ENCODE measurements around the gene ADK.

ADK gene

DNA sequence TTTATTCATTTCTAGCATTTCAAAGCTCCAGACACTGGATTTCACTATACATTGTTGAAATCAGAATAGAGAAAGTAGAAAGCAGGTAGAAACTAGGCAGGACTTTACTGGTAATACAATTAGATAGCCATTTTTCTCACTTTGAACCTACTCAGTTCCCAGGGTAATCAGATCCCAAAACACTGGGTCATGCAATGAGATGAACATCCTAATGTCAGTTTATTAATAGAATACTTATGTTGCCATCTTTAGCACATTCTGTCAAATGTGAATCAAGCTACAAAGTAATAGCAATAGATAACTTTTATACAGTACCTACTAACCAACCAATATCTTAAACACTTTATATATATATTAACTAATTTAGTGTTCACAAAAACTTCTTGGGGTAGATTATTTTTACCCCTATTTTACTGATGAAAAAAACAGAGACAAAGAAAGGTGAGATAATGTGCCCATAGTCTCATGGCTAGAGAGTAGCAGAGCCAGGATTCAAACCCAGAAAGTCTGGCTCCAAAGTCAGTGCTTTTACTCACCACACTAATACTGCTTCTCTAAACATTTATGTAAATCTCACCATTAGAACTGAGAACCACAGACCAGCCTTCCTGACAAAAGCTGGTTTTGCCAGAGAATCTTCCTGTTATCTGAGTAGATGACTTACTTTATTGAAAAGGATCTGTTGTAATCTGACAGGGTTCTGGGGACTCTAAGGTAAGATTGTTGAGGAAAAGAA is 521.6 kb downstream of the ADK start:
- DNase-seq (ENCODE audit: low read depth): no peak

GRCh38 chr10:74674927-74675326 is 523.9 kb downstream of the ADK start:
- no peak for DNase-seq (ENCODE audit: low read depth)

- DNase-seq (ENCODE audit: low read depth): no peak
Observed at GRCh38 chr10:74675484-74675883, 524.5 kb downstream of the ADK start.

GRCh38 chr10:74677951-74678350 is 526.9 kb downstream of the ADK start:
- DNase-seq (ENCODE audit: low read depth): no peak

DNA sequence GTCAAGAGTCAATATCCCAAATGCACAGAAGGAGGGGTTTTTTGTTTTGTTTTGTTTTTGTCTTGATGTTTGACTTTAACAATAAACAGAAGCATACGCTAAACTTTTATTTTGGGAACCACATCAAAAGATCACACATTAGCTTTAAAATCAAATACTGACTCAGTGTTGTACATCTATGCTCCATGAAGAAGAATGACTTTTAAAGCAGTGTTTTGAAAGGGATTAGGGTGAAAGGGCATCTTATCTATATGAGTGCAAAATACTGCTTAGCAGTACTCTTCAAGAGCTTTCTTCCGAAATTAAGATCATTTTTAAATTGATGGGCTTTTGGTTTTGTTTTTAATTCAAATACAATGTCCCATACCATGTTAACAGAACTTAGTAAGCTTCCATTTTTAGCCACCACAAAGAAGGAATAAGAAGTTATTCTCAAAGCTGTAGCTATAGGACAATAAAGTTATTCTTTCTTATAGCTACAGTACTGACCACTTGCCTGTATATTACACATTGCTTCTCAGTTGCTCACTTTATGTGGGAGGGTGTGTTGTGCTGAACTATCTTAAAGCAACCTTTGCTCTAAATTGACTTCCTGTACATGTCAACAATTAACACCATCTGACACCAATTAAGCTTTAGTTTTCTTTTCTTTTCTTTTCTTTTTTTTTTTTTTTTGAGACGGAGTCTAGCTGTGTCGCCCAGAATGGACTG is 531.1 kb downstream of the ADK start:
- peak; percentile 6 for DNase-seq (ENCODE audit: low read depth)

- peak; percentile 23 for DNase-seq (ENCODE audit: low read depth)
Observed at GRCh38 chr10:74683067-74683466, 532.0 kb downstream of the ADK start.

DNA sequence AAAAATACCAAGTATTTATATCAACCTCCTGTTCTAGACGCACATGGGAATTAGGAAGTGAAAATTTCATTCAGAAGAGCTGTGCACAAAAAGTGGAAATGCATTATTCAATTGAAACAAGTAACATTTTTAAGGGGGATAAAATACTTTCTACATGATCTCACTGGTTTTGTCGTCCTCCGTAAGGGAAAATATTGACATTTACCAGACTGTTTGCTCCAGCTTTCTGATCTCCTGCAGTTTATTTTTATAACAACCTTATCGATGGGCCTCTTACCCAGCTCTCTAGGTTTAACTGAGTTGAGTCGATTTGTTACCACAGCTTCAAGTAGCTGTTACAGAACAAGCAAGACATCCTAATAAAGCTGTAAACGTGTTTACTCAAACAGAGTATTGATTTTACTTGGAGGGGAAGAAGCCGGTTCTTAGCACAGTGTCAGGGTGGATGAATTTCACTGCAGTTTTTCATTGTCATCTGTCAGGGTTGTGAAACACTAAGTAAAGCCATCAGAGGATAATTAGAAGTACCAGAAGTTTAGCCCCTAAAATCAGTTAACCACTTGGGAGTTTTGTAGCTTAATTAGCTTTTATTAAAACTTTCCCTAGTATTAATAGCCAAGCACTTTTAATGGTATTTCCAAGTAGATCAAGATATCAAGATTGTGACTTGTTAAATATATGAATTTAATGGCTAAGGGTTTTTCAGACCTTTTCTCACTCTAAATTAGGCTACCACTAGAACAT is 532.8 kb downstream of the ADK start:
- DNase-seq (ENCODE audit: low read depth): peak; percentile 8

GRCh38 chr10:74684462-74684861 is 533.4 kb downstream of the ADK start:
- no peak for DNase-seq (ENCODE audit: low read depth)

DNA sequence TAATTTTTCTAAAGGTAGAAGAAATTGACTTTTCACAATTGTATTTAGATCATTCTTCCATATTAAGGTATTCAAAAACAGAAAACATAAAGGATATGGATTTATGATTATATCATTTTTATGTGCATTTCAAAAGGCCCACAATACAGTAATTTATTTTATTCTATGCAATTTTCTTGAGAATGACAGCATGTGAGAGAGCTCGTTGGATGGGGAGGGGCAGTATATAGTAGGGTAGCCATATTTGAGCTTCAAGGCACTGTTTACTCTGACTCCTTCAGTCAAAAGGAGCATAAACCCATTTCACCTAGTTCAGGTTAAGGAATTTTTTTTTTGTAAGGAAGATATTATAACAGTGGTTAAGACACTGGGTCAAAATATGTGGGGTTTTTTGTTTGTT is 534.5 kb downstream of the ADK start:
- no peak for DNase-seq (ENCODE audit: low read depth)

GRCh38 chr10:74690393-74690792 is 539.4 kb downstream of the ADK start:
- DNase-seq (ENCODE audit: low read depth): no peak

GRCh38 chr10:74691164-74691563 is 540.1 kb downstream of the ADK start:
- no peak for DNase-seq (ENCODE audit: low read depth)

GRCh38 chr10:74704629-74705357 is 553.8 kb downstream of the ADK start:
- peak; percentile 35 for DNase-seq (ENCODE audit: low read depth)

DNA sequence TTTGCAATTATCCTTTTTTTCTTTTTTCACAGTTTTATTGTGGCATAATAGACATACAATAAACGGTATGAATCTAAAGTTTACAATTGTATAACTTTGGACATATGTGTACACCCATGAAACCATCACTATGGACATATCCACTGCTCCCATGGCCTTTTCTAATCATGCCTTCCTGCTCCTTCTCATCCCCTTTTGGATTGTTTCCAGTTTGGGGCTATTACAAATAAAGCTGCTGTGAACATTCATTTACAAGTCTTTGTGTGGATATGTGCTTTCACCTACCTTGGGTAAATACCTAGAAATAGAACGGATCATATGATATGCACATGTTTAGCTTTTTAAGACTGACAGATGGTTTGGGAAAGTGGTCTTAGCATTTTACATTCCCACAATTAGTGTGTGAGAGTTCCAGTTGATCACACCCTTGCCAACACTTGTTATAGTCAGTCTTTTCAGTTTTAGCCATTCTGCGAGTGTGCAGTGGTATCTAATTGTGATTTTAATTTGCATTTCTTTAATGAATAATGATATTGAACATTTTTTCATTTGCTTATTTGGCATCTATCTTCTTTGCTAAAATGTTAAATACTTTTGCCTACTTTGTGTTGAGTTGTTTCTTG is 554.4 kb downstream of the ADK start:
- DNase-seq (ENCODE audit: low read depth): no peak

GRCh38 chr10:74706966-74707365 is 555.9 kb downstream of the ADK start:
- no peak for DNase-seq (ENCODE audit: low read depth)

GRCh38 chr10:74708246-74708645 is 557.2 kb downstream of the ADK start:
- DNase-seq (ENCODE audit: low read depth): no peak

DNA sequence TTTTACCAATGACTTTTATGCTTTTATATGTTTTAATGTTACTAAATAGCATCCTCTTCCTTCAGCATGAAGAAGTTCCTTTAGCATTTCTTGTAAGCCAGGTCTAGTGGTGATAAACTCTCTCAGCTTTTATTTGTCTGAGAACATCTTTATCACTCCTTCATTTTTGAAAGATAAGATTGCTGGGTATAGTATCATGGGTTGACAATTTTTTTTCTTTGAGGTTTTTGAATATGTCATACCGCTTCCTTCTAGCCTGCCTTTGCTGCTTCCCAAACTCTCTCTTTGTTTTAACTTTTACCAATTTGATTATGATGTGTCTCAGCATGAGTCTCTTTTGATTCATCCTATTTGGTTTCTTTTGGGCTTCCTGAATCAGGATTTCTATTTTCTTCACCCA is 567.2 kb downstream of the ADK start:
- DNase-seq (ENCODE audit: low read depth): no peak

DNA sequence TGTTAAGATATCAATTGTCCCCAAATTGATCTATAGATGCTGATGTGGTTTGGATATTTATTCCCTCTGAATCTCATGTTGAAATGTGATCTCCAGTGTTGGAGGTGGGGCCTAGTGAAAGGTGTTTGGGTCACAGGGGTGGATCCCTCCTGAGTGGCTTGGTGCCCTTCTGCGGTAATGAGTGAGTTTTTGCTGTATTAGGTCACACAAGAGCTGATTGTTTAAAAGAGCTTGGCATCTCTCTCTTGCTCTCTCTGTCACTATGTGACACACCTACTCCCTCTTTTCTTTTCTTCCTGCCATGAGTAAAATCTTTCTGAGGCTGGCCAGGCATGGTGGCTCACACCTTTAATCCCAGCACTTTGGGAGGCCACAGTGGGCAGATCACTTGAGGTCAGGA is 577.2 kb downstream of the ADK start:
- no peak for DNase-seq (ENCODE audit: low read depth)

DNA sequence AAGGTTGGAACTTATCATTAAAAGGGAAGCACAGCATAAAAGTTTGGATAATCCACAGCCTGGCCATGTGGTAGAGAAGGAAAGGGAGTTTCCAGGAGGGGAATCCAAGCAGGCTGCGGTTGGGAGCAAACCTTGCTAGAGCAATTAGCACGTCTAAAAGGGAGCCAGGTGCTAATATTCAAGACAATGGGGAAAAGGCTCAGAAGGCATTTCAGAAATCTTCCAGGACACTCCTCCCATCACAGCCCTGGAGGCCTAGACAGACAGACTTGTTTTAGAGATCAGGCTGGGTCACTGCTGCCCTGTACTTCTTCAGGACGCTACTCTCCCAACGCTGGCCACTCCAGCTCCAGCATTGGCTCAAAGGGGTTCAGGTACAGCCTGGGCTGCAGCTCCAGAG is 579.2 kb downstream of the ADK start:
- no peak for DNase-seq (ENCODE audit: low read depth)

- DNase-seq (ENCODE audit: low read depth): no peak
Observed at GRCh38 chr10:74733612-74734011, 582.6 kb downstream of the ADK start.

- no peak for DNase-seq (ENCODE audit: low read depth)
Observed at GRCh38 chr10:74736029-74736428, 585.0 kb downstream of the ADK start.

- peak; percentile 3 for DNase-seq (ENCODE audit: low read depth)
Observed at GRCh38 chr10:74738052-74738451, 587.0 kb downstream of the ADK start.

DNA sequence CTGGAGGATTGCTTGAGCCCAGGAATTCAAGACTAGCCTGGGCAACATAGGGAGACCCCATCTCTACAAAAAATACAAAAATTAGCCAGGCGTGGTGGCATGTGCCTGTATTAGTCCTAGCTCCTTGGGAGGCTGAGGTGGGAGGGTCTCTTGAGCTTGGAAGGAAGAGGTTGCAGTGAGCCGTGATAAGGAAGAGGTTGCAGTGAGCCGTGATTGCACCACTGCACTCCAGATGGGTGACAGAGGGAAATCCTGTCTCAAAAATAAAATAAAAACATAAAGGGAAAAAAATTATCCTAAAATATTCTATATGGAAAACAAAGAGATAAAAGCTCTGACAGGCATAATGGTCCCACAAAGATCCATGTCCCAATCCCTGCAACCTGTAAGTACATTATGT is 587.5 kb downstream of the ADK start:
- DNase-seq (ENCODE audit: low read depth): no peak

Data from iris pigment epithelial cell (primary cell).